A673 (cell line): Measurements from ENCODE around the gene ITPKB. TPM values are rescaled to one million over a fixed set of nuclear protein-coding genes. Genes with fewer than 3 reads are reported as not detected.

Experiments used
- BruUV-seq: library from RNA; stranded (reverse); fragments of 400-500 nt; replicated peaks from 2 replicates; lab custom pipeline; 2021; lab: Mats Ljungman, UMichigan
- CTCF ChIA-PET: fragments of 300-600 bp; sonication (Branson Sonifier 250); formaldehyde crosslinking; loops from one replicate; lab custom pipeline; 2022; ENCODE audit warnings: antibody characterized with exemption; lab: Charles Lee
- POLR2A ChIA-PET: fragments of 300-600 bp; sonication (Branson Sonifier 250); formaldehyde crosslinking; loops from one replicate; lab custom pipeline; 2022; ENCODE audit warnings: antibody characterized with exemption; ENCODE audit not compliant: low non-redundant PET; lab: Charles Lee
- DNase-seq: peaks from one replicate; pipeline ENCODE4 v3.0.0-alpha.2; 2015; ENCODE audit warnings: low spot score
- H3K27ac ChIP-seq: fragments of 200-600 bp; sonication (generic); 2 replicates; pipeline ENCODE4 v1.5.1; 2016; ENCODE audit warnings: mixed run types, low read depth, mild to moderate bottlenecking, mixed read lengths, antibody characterized with exemption, low read length; ENCODE audit not compliant: poor library complexity, severe bottlenecking
- H3K27me3 ChIP-seq: fragments of 200-600 bp; sonication (generic); replicated peaks from 2 replicates; pipeline ENCODE4 v1.6.1; 2017; ENCODE audit warnings: mixed run types, low read depth, mild to moderate bottlenecking, mixed read lengths, antibody characterized with exemption, low read length; ENCODE audit not compliant: insufficient read depth, poor library complexity
- H3K36me3 ChIP-seq: fragments of 200-600 bp; sonication (generic); 2 replicates; pipeline ENCODE4 v1.6.1; 2016; ENCODE audit warnings: mixed run types, mild to moderate bottlenecking, mixed read lengths, antibody characterized with exemption, low read length; ENCODE audit not compliant: insufficient read depth, poor library complexity, severe bottlenecking
- H3K4me1 ChIP-seq: fragments of 200-600 bp; sonication (generic); 2 replicates; pipeline ENCODE4 v1.6.1; 2017; ENCODE audit warnings: mixed run types, mild to moderate bottlenecking, mixed read lengths, antibody characterized with exemption, low read length; ENCODE audit not compliant: insufficient read depth, poor library complexity, severe bottlenecking
- H3K4me3 ChIP-seq: fragments of 200-600 bp; sonication (generic); 2 replicates; pipeline ENCODE4 v1.5.1; 2016; ENCODE audit warnings: low read depth, mixed run types, mild to moderate bottlenecking, mixed read lengths, low read length; ENCODE audit not compliant: poor library complexity, severe bottlenecking
- H3K9me3 ChIP-seq: fragments of 200-600 bp; sonication (generic); 2 replicates; pipeline ENCODE4 v1.6.1; 2016; ENCODE audit warnings: mixed run types, low read depth, mild to moderate bottlenecking, mixed read lengths, antibody characterized with exemption, low read length; ENCODE audit not compliant: poor library complexity, severe bottlenecking
- EZH2 ChIP-seq: fragments of 200-600 bp; sonication (generic); IDR thresholded peaks from 2 replicates; pipeline ENCODE4 v1.6.1; 2017; ENCODE audit warnings: borderline replicate concordance, low read depth, mild to moderate bottlenecking, mixed read lengths, antibody characterized with exemption, low read length; ENCODE audit not compliant: poor library complexity, severe bottlenecking
- intact Hi-C: fragments of 100-400 bp; cut with micrococcal nuclease; formaldehyde crosslinking; loops from one replicate; pipeline ENCODE4 v1.10.0; 2022; ENCODE audit not compliant: unreplicated experiment
- total RNA-seq: library from RNA; stranded (reverse); gene quantifications from 2 replicates; pipeline ENCODE4 v1.2.3, GENCODE V29; 2021
- TF ChIP-seq, protein P1 (sequence below): fragments of 300-800, 200-600 bp; sonication (generic); conservative IDR thresholded peaks from 2 replicates; pipeline ENCODE4 v1.5.1; 2017; ENCODE audit warnings: low read depth, mild to moderate bottlenecking, antibody characterized with exemption, low read length, moderate library complexity, mixed read lengths

Gene ITPKB
- total RNA-seq, 1 experiment from 2014 or later: 14.1 TPM

GRCh38 chr1:226706684-226707083 is 32.4 kb downstream of the ITPKB start:
- intact Hi-C loops: no loop called here
- ChIA-PET CTCF (no interaction called here), POLR2A (no interaction called here)
- TF ChIP-seq EZH2: no peak
- TF ChIP-seq, protein P1, sequence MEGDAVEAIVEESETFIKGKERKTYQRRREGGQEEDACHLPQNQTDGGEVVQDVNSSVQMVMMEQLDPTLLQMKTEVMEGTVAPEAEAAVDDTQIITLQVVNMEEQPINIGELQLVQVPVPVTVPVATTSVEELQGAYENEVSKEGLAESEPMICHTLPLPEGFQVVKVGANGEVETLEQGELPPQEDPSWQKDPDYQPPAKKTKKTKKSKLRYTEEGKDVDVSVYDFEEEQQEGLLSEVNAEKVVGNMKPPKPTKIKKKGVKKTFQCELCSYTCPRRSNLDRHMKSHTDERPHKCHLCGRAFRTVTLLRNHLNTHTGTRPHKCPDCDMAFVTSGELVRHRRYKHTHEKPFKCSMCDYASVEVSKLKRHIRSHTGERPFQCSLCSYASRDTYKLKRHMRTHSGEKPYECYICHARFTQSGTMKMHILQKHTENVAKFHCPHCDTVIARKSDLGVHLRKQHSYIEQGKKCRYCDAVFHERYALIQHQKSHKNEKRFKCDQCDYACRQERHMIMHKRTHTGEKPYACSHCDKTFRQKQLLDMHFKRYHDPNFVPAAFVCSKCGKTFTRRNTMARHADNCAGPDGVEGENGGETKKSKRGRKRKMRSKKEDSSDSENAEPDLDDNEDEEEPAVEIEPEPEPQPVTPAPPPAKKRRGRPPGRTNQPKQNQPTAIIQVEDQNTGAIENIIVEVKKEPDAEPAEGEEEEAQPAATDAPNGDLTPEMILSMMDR: no peak
- Histone ChIP-seq H3K4me1 (peaks cover 27% of the 10 kb centered on the region), H3K27me3 (no peaks in the 10 kb centered on the region), H3K36me3 (no peaks in the 10 kb centered on the region), H3K27ac (no peak overlapping the region), H3K4me3 (no peak overlapping the region), H3K9me3 (no peaks in the 10 kb centered on the region)
- DNase-seq: no peak
- no TSS peak for BruUV-seq

DNA sequence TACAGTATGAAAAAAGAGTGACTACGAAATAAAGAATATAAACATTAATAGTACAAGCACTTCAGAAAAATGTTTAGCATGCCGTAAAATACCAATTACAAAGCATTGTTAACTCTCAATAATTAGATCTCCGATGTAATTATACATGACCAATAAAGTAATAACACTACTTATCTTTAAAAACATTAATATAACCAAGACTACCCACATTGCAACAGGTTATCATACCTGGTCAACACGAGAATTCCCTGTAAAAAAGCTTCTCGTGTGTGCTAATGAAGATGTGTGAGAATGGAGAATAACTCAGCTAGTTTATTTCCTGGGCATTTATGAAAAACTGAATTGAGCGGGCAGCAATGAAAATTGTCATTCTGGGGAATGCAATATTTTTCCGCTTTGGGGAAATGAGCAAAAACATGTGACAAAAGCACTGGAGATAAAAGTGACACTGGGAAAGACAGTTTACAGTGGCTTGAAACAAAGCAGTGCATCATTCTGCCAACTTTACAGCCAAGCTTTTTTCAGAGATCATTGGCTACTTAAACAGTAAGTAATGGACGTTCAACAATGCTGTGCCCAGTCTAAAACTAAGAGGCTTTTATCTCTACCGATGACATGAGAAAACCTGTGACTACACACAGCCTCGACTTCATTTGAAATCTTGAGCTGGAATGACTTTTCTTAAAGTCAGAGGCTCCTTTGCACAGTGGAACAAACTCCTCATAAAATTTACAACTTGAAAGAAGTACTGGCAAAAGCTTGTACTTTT is 34.7 kb downstream of the ITPKB start:
- Histone ChIP-seq H3K9me3 (no peaks in the 10 kb centered on the region), H3K4me3 (peak overlapping the region; percentile 59), H3K27ac (no peak overlapping the region), H3K27me3 (no peaks in the 10 kb centered on the region), H3K36me3 (no peaks in the 10 kb centered on the region), H3K4me1 (peaks cover 30% of the 10 kb centered on the region)
- no peak for DNase-seq
- TF ChIP-seq EZH2: no peak
- TF ChIP-seq, protein P1: no peak
- ChIA-PET POLR2A (no interaction called here), CTCF (no interaction called here)
- no TSS peak for BruUV-seq
- intact Hi-C loops: no loop called here

GRCh38 chr1:226702957-226703831 is 35.9 kb downstream of the ITPKB start:
- no peaks in the 10 kb centered on the region for H3K36me3 ChIP-seq
- DNase-seq: peak; percentile 90
- peak overlapping the region; percentile 92 for H3K27ac ChIP-seq
- no peak for TF ChIP-seq EZH2
- TF ChIP-seq, protein P1: no peak
- TSS peak; percentile 96 for BruUV-seq
- no peaks in the 10 kb centered on the region for H3K27me3 ChIP-seq
- intact Hi-C loops: loop anchor here (1.0 kb wide), 1 partner anchor 36 kb away; the partner anchor contains the start of gene ITPKB
- no peaks in the 10 kb centered on the region for H3K9me3 ChIP-seq
- H3K4me3 ChIP-seq: peak overlapping the region; percentile 59
- POLR2A ChIA-PET: no interaction called here
- CTCF ChIA-PET: interaction anchor here (0.6 kb wide), 1 partner anchor 155 kb away, joined by 4 read pairs; no protein-coding TSS in a partner anchor
- H3K4me1 ChIP-seq: peaks cover 26% of the 10 kb centered on the region
